GM12878 (cell line): ENCODE results near the gene HDAC9. TPM values are rescaled to one million over a fixed set of nuclear protein-coding genes. Genes with fewer than 3 reads are reported as not detected.

ENCODE experiments used
- ATAC-seq: fragments of 200-7000 bp; cut with Tn5 transposase; 3 replicates; pipeline ENCODE4 v1.9.1; 2020; ENCODE audit warnings: mild to moderate bottlenecking, moderate library complexity
- BruUV-seq: library from RNA; stranded (reverse); fragments of 400-500 nt; replicated peaks from 2 replicates; lab custom pipeline; 2021; lab: Mats Ljungman, UMichigan
- CTCF ChIA-PET: fragments of 300-600 bp; sonication (Branson Sonifier 250); formaldehyde crosslinking; extraction: SDS; loops from one replicate; lab custom pipeline; 2021; ENCODE audit warnings: inconsistent platforms; lab: Yijun Ruan, JAX
- POLR2A ChIA-PET: fragments of 350-600 bp; formaldehyde crosslinking; extraction: SDS; loops from one replicate; lab custom pipeline; 2021; ENCODE audit warnings: inconsistent platforms; lab: Charles Lee
- RAD21 ChIA-PET: fragments of 300-600 bp; sonication (Branson Sonifier 250); formaldehyde crosslinking; loops from one replicate; lab custom pipeline; 2023; ENCODE audit warnings: antibody characterized with exemption; ENCODE audit not compliant: unreplicated experiment; lab: Charles Lee
- SMC1A ChIA-PET: fragments of 300-600 bp; sonication (Branson Sonifier 250); formaldehyde crosslinking; loops from one replicate; lab custom pipeline; 2023; ENCODE audit not compliant: unreplicated experiment, uncharacterized antibody; lab: Charles Lee
- DNase-seq: peaks from one replicate; pipeline ENCODE4 v3.0.0-alpha.2; 2011; ENCODE audit warnings: low read depth, low spot score
- FAIRE-seq: peaks from 3 replicates; lab custom pipeline; 2011; peaks lifted over from hg19 to GRCh38; lab: Jason Lieb, UNC
- H2AFZ ChIP-seq: 2 replicates; pipeline ENCODE4 v1.6.0; 2011; ENCODE audit warnings: low read depth, low read length, control low read depth; ENCODE audit not compliant: control insufficient read depth
- H3K27ac ChIP-seq: 2 replicates; pipeline ENCODE4 v1.5.1; 2011; ENCODE audit warnings: control low read depth; ENCODE audit not compliant: control insufficient read depth, insufficient read depth
- H3K27me3 ChIP-seq, 2 experiments: replicated peaks in 1 of 2; 2 replicates each; pipeline versions ENCODE4 v1.6.0 to v1.6.1; 2011; ENCODE audit warnings: low read length in 1 of 2; ENCODE audit not compliant: control insufficient read depth in 2 of 2, insufficient read depth in 2 of 2
- H3K36me3 ChIP-seq, 2 experiments: 2 replicates each; pipeline ENCODE4 v1.5.1; 2011; ENCODE audit warnings: low read length in 1 of 2; ENCODE audit not compliant: control insufficient read depth in 2 of 2, insufficient read depth in 2 of 2
- H3K4me1 ChIP-seq: 2 replicates; pipeline ENCODE4 v1.6.1; 2011; ENCODE audit warnings: mild to moderate bottlenecking, low read length, moderate library complexity, mixed read lengths; ENCODE audit not compliant: control insufficient read depth, insufficient read depth
- H3K4me2 ChIP-seq: 2 replicates; pipeline ENCODE4 v1.6.0; 2011; ENCODE audit warnings: control low read depth; ENCODE audit not compliant: control insufficient read depth, insufficient read depth
- H3K4me3 ChIP-seq: fragments of 200-600 bp; sonication (generic); 2 replicates; pipeline ENCODE4 v1.5.1; 2016
- H3K79me2 ChIP-seq: 2 replicates; pipeline ENCODE4 v1.6.0; 2011; ENCODE audit warnings: low read length; ENCODE audit not compliant: control insufficient read depth, insufficient read depth
- H3K9ac ChIP-seq: 2 replicates; pipeline ENCODE4 v1.8.0; 2011; ENCODE audit warnings: low read length, control low read depth, mixed read lengths; ENCODE audit not compliant: control insufficient read depth, insufficient read depth
- H3K9me3 ChIP-seq: replicated peaks from 3 replicates; pipeline ENCODE4 v1.5.1; 2011; ENCODE audit warnings: mild to moderate bottlenecking, low read length; ENCODE audit not compliant: control insufficient read depth, insufficient read depth
- H4K20me1 ChIP-seq: 2 replicates; pipeline ENCODE4 v1.6.0; 2011; ENCODE audit not compliant: control insufficient read depth, insufficient read depth
- BMI1 ChIP-seq: fragments of 450-650 bp; IDR thresholded peaks from 2 replicates; pipeline ENCODE4 v1.6.1; 2016; ENCODE audit warnings: mild to moderate bottlenecking, moderate library complexity, borderline replicate concordance
- BRCA1 ChIP-seq: IDR thresholded peaks from 2 replicates; pipeline ENCODE4 v1.6.1; 2011; ENCODE audit warnings: low read depth, low read length, improper control_type of control experiment
- CBX5 ChIP-seq: sonication (generic); IDR thresholded peaks from 2 replicates; pipeline ENCODE4 v1.6.1; 2016; ENCODE audit warnings: low read depth, moderate library complexity, mild to moderate bottlenecking, inconsistent platforms
- CHD1 ChIP-seq: IDR thresholded peaks from 2 replicates; pipeline ENCODE4 v1.6.1; 2012; ENCODE audit warnings: low read depth, low read length, improper control_type of control experiment
- CHD4 ChIP-seq: fragments of 200-600 bp; sonication (generic); IDR thresholded peaks from 2 replicates; pipeline ENCODE4 v1.6.1; 2016; ENCODE audit warnings: mild to moderate bottlenecking
- CUX1 ChIP-seq: IDR thresholded peaks from 2 replicates; pipeline ENCODE4 v1.6.1; 2012; ENCODE audit warnings: improper control_type of control experiment, low read depth, low read length; ENCODE audit not compliant: insufficient replicate concordance
- HDAC2 ChIP-seq: fragments of 200-600 bp; sonication (generic); IDR thresholded peaks from 2 replicates; pipeline ENCODE4 v1.6.1; 2017
- HDAC6 ChIP-seq: fragments of 200-600 bp; sonication (generic); IDR thresholded peaks from one replicate; pipeline ENCODE4 v1.8.0; 2017; ENCODE audit warnings: antibody characterized with exemption; ENCODE audit not compliant: unreplicated experiment
- HDGF ChIP-seq: fragments of 450-650 bp; IDR thresholded peaks from 2 replicates; pipeline ENCODE4 v1.6.1; 2016; ENCODE audit warnings: antibody characterized with exemption
- POU2F2 ChIP-seq: IDR thresholded peaks from 3 replicates; pipeline ENCODE4 v1.6.1; 2011; ENCODE audit warnings: low read depth, mild to moderate bottlenecking, low read length, borderline replicate concordance
- RELA ChIP-seq: fragments of 450-650 bp; IDR thresholded peaks from 2 replicates; pipeline ENCODE4 v1.8.0; 2014; ENCODE audit warnings: borderline replicate concordance; ENCODE audit not compliant: partially characterized antibody
- SMARCA5 ChIP-seq: fragments of 450-650 bp; IDR thresholded peaks from 2 replicates; pipeline ENCODE4 v1.6.1; 2017; ENCODE audit warnings: mild to moderate bottlenecking
- SUZ12 ChIP-seq: fragments of 200-600 bp; sonication (generic); IDR thresholded peaks from one replicate; pipeline ENCODE4 v1.6.1; 2018; ENCODE audit warnings: antibody characterized with exemption, mild to moderate bottlenecking; ENCODE audit not compliant: unreplicated experiment
- ZBTB11 ChIP-seq: fragments of 450-650 bp; formaldehyde crosslinking; IDR thresholded peaks from 2 replicates; pipeline ENCODE4 v1.5.0; 2022; ENCODE audit warnings: mild to moderate bottlenecking, missing genetic modification characterization
- ZNF207 ChIP-seq: fragments of 450-650 bp; IDR thresholded peaks from 2 replicates; pipeline ENCODE4 v1.6.1; 2014; ENCODE audit warnings: antibody characterized with exemption, mild to moderate bottlenecking, borderline replicate concordance
- WGBS: methylation state at CpG from one replicate; pipeline ENCODE4 v1.1.6; 2016; ENCODE audit warnings: low lambda C conversion rate; ENCODE audit not compliant: insufficient replicate concordance, insufficient coverage; ENCODE audit errors: missing lambda C conversion rate; 5-methylcytosine and 5-hydroxymethylcytosine counted together
- in situ Hi-C: fragments of 300-500 bp; cut with MboI; formaldehyde crosslinking; loops from 9 replicates; pipeline ENCODE4 v1.14.3; 2018; ENCODE audit warnings: mixed read lengths
- intact Hi-C: fragments of 100-400 bp; cut with micrococcal nuclease; formaldehyde crosslinking; loops from one replicate; pipeline ENCODE4 v1.14.2; 2022; ENCODE audit not compliant: unreplicated experiment
- polyA plus RNA-seq, 11 experiments: library from polyadenylated mRNA; depleted of rRNA in 4 of 11; unstranded in 6 of 11; stranded (reverse) in 5 of 11; fragments of >200 nt; fragmentation: Nextera tagmentation in 4 of 11; fragmentation: Illumina TruSeq in 1 of 11; extraction: Ambion mirVana in 4 of 11; extraction: Trizol in 1 of 11; gene quantifications; 1 replicate in 1 of 11; 2 replicates in 10 of 11; pipeline versions ENCODE4 v1.2.1 to v1.2.3, GENCODE V29; 2011 to 2016; ENCODE audit warnings: inconsistent platforms in 2 of 11, missing spikeins in 2 of 11, low read depth in 1 of 11
- total RNA-seq, 4 experiments: library from RNA; depleted of rRNA in 3 of 4; stranded (reverse); fragments of >200 nt in 3 of 4; fragmentation: Illumina TruSeq in 1 of 4; extraction: Trizol in 1 of 4; gene quantifications; 2 replicates each; pipeline versions ENCODE4 v1.2.1 to v1.2.3, GENCODE V29; 2013 to 2021

The HDAC9 gene
- total and polyA plus RNA-seq, 10 of the 15 experiments (the other 5 are each of a cell fraction or from before 2014, with no cell fraction given) = 0.73 to 12.8 (median 0.92) TPM

- intact Hi-C loops (no loop called here), in situ Hi-C loops (no loop called here)
- Histone ChIP-seq H3K4me3 (no peak overlapping the region), H4K20me1 (no peaks in the 10 kb centered on the region), H3K27me3 (no peaks in the 10 kb centered on the region), H2AFZ (no peak overlapping the region), H3K9ac (no peak overlapping the region), H3K4me1 (peaks cover 20% of the 10 kb centered on the region), H3K27ac (no peak overlapping the region), H3K36me3 (no peaks in the 10 kb centered on the region), H3K4me2 (peak overlapping the region; percentile 55; the same call in 1 of the 2 replicates), H3K9me3 (no peaks in the 10 kb centered on the region), H3K79me2 (no peaks in the 10 kb centered on the region)
- RAD21 ChIA-PET = interaction anchor here (1.0 to 1.7 kb wide), 2 partner anchors 10 to 146 kb away, joined by 3 to 6 read pairs; no protein-coding TSS in a partner anchor
- ATAC-seq (no peak), DNase-seq (no peak), FAIRE-seq (no peak)
- 0% methylated on average over 2 of the region's 2 CpGs for WGBS
- SMC1A ChIA-PET = interaction anchor here (1.4 to 2.5 kb wide), 4 partner anchors 10 to 73 kb away, joined by 3 to 11 read pairs (median 7); no protein-coding TSS in a partner anchor
- CTCF ChIA-PET = interaction anchor here (1.1 to 4.4 kb wide), 5 partner anchors 9 to 146 kb away, joined by 4 to 25 read pairs (median 9); no protein-coding TSS in a partner anchor
- BruUV-seq = no TSS peak
- POLR2A ChIA-PET = interaction anchor here (1.6 kb wide), 1 partner anchor 10 kb away, joined by 7 read pairs; no protein-coding TSS in a partner anchor
- TF ChIP-seq BMI1 = no peak
- no peak for TF ChIP-seq CHD4
- TF ChIP-seq SMARCA5 = no peak
- no peak for TF ChIP-seq HDAC6
- no peak for TF ChIP-seq CBX5
- no peak for TF ChIP-seq CHD1
- TF ChIP-seq SUZ12 = no peak
- TF ChIP-seq ZBTB11 (CRISPR knock-in tag) = no peak
- TF ChIP-seq RELA = no peak
- TF ChIP-seq HDGF = no peak
- no peak for TF ChIP-seq POU2F2
- TF ChIP-seq BRCA1 = no peak
- no peak for TF ChIP-seq HDAC2
- TF ChIP-seq CUX1 = no peak
- no peak for TF ChIP-seq ZNF207
Measured at GRCh38 chr7:18498341-18498740, 2.8 kb downstream of the HDAC9 start.
